Measurements from ENCODE around the gene HECTD2. TPM values are rescaled to one million over a fixed set of nuclear protein-coding genes. Genes with fewer than 3 reads are reported as not detected.

The HECTD2 gene
- total RNA-seq, 2 donors from 2014 or later: 18.7 to 22.8 TPM

DNA sequence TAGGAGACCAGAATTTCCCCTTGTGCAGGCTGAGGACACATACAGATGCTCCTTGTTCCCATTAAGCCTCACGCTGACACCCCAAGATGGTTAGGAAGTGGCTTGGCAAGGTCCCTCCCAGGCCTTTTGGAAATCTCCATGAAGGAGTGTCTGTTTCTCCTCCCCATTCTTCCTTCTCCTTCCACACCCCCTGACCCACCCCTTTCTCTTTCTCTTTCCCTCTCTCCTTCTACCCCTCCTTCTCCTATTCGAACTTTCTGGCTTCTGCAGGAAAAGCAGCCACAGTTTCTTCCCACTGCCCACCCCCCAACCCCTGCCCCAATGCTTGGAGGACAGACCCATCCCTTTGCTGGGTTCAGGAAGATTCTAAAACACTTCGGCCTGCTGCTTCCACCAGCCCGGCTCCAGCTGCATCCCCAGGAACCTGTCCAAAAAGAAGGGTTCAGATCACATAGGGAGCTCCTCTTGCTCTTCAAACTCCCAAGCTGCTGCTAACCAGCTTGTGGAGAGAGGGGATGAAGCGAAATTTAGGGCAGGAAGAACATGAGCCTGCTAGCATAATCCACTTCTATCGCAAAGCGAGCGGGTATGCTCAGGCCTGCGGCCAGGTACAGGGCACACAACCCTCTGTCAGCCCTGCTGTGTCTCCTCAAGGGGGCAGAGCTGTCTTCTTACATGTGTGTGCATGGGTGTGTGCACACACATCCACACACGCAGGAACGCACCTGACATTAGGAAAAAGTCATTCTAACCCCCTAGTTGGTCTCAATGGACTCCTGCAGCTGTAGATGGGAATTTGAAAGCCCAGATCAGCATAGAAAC lies 142.3 kb downstream of the HECTD2 start:
- H3K4me3 ChIP-seq: no peak overlapping the region
- H3K9me3 ChIP-seq: no peaks in the 10 kb centered on the region
- DNase-seq (ENCODE audit: low spot score): no peak
- H3K36me3 ChIP-seq: no peaks in the 10 kb centered on the region
- TF ChIP-seq, protein P1, sequence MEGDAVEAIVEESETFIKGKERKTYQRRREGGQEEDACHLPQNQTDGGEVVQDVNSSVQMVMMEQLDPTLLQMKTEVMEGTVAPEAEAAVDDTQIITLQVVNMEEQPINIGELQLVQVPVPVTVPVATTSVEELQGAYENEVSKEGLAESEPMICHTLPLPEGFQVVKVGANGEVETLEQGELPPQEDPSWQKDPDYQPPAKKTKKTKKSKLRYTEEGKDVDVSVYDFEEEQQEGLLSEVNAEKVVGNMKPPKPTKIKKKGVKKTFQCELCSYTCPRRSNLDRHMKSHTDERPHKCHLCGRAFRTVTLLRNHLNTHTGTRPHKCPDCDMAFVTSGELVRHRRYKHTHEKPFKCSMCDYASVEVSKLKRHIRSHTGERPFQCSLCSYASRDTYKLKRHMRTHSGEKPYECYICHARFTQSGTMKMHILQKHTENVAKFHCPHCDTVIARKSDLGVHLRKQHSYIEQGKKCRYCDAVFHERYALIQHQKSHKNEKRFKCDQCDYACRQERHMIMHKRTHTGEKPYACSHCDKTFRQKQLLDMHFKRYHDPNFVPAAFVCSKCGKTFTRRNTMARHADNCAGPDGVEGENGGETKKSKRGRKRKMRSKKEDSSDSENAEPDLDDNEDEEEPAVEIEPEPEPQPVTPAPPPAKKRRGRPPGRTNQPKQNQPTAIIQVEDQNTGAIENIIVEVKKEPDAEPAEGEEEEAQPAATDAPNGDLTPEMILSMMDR (IDR thresholded peaks at IDR 0.05): peak in 3 of 4 experiments; percentile 36 to 52 (median 45)
- TF ChIP-seq POLR2A (IDR thresholded peaks at IDR 0.05): no peak
- intact Hi-C loops (cut with DNase I): loop anchor here (1.0 to 5.0 kb wide), 3 partner anchors 81 to 255 kb away; partner anchors contain the start of gene PPP1R3C
- no peak overlapping the region for H3K27ac ChIP-seq
- 66% methylated on average over 11 of the region's 11 CpGs for WGBS
- peaks cover 9% of the 10 kb centered on the region for H3K4me1 ChIP-seq (replicated peaks)
- H3K27me3 ChIP-seq (replicated peaks; ENCODE audit: insufficient read depth): no peaks in the 10 kb centered on the region

DNA sequence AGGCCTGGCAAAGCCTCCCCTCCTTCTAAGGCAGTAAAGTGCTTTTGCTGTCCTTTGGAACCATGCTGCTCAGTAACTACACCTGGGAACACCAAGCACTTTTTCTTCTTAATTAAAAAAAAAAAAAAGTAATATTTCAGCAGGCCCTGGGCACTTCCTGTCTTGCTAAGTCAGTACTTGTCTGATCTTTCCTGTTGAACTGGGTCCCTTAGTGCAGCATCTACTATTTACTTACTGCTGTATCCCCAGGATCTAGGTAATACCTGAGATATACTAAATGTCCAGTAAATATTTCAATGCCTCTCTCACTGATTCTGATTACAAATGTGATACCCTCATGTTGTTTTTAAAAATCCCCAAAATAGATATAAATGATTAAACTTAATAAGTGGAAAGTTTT lies 145.3 kb downstream of the HECTD2 start:
- Histone ChIP-seq H3K9me3 (no peaks in the 10 kb centered on the region), H3K27me3 (replicated peaks; ENCODE audit: insufficient read depth) (no peaks in the 10 kb centered on the region), H3K4me1 (replicated peaks) (peaks cover 9% of the 10 kb centered on the region), H3K36me3 (no peaks in the 10 kb centered on the region), H3K4me3 (no peak overlapping the region), H3K27ac (peak overlapping the region; percentile 58 to 62)
- TF ChIP-seq POLR2A (IDR thresholded peaks at IDR 0.05) (no peak), POLR2AphosphoS5 (IDR thresholded peaks at IDR 0.05) (peak; percentile 43)
- TF ChIP-seq, protein P1 (IDR thresholded peaks at IDR 0.05): no peak
- intact Hi-C loops (cut with DNase I): no loop called here
- no peak for DNase-seq (ENCODE audit: low spot score)

DNA sequence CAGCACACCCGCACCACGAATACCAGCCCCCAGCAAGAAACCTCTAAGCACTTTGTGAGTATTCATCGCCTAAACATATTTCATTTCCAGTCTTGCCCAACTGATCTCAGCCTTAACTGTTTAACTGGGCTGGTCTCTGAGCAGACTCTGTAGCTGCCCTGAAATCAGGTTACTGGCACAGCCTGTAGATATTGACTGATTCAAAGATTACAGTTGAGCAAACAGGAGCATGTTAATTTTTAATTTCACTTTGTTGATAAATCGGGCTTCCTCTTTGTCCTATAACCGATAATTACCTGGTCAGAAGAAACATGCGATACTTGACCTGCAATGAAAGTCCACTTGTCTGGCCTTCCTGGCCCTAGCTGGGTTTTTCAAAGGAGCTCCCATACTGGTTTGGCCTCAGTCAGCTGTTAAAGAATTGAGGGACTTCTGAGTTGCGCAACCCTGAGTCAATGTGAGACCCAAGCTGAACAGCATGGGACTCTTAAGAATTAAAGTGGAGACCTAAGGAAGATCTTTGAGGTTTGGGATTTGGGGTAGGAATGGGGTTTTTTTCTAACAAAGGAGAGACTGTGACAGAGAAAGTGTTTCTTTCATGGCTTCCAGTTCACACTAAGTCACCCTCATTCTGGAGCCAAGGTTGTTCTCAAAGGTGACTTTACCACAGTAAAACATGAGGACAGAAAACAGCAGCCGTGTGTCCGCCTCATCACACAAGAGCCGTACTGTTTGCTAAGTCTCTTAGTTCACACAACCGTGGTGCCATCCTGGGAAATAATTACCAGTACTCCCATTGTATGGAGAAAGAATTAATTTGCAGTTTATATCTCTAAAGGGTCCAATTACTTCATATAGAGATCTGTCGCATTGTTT lies 146.8 kb downstream of the HECTD2 start:
- no peak for DNase-seq (ENCODE audit: low spot score)
- WGBS: 68% methylated on average over 12 of the region's 12 CpGs
- Histone ChIP-seq H3K27me3 (replicated peaks; ENCODE audit: insufficient read depth) (no peaks in the 10 kb centered on the region), H3K9me3 (no peaks in the 10 kb centered on the region), H3K27ac (peak overlapping the region; percentile 11 to 38), H3K4me3 (no peak overlapping the region), H3K4me1 (replicated peaks) (peaks cover 9% of the 10 kb centered on the region), H3K36me3 (no peaks in the 10 kb centered on the region)
- intact Hi-C loops (cut with DNase I): no loop called here
- TF ChIP-seq POLR2A (IDR thresholded peaks at IDR 0.05) (no peak), POLR2AphosphoS5 (IDR thresholded peaks at IDR 0.05) (peak; percentile 36)

DNA sequence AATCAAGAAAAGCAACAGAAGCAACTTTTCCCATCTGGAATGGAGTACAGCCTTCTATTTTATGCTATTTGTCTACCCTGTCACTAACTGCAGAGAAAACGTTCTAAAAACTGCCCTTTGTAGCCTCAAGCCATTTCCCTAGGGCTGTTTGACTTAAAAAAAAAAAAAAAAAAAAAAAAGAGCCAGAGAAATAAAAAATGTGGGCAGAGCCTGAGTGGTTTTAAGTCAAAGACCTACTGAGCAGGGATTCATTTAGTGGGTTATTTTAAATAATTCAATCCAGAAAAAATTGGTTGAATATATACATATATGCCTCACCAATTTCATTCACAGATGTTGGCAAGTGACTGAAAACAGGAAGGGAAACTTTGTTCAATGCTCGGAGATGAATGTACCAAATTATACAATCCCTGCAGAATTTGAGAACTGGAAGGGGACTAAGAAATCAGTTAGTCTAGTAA lies 147.5 kb downstream of the HECTD2 start:
- H3K4me1 ChIP-seq (replicated peaks): peaks cover 9% of the 10 kb centered on the region
- no peaks in the 10 kb centered on the region for H3K9me3 ChIP-seq
- H3K4me3 ChIP-seq: no peak overlapping the region
- intact Hi-C loops (cut with DNase I): no loop called here
- no peak for TF ChIP-seq POLR2A (IDR thresholded peaks at IDR 0.05)
- TF ChIP-seq POLR2AphosphoS5 (IDR thresholded peaks at IDR 0.05): no peak
- TF ChIP-seq, protein P1 (IDR thresholded peaks at IDR 0.05): no peak
- H3K27ac ChIP-seq: no peak overlapping the region
- WGBS: 54% methylated on average over 2 of the region's 2 CpGs
- H3K36me3 ChIP-seq: no peaks in the 10 kb centered on the region
- no peak for DNase-seq (ENCODE audit: low spot score)
- H3K27me3 ChIP-seq (replicated peaks; ENCODE audit: insufficient read depth): no peaks in the 10 kb centered on the region

DNA sequence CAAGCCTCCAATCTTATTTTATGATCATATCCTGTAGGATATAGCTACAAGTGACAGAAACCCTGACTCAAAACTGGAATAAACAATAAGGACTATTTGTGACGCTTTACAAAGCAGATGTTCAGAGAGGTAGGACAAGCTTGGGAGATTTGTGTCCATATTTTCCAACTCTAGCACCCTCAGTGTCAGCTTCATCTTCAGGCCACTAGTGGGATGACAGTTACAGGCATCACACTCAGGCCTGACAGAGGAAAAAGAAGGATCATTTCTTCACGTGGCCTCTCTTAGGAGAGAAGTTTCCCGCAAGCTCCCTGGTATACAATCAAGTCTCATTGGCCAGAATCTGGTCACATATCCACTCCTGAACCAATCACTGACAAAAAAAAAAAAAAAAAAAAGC lies 148.3 kb downstream of the HECTD2 start:
- intact Hi-C loops (cut with DNase I): no loop called here
- DNase-seq (ENCODE audit: low spot score): no peak
- WGBS: 94% methylated on average over 3 of the region's 3 CpGs
- no peak overlapping the region for H3K27ac ChIP-seq
- peaks cover 9% of the 10 kb centered on the region for H3K4me1 ChIP-seq (replicated peaks)
- H3K27me3 ChIP-seq (replicated peaks; ENCODE audit: insufficient read depth): no peaks in the 10 kb centered on the region
- no peak overlapping the region for H3K4me3 ChIP-seq
- H3K9me3 ChIP-seq: no peaks in the 10 kb centered on the region
- no peaks in the 10 kb centered on the region for H3K36me3 ChIP-seq
- TF ChIP-seq, protein P1 (IDR thresholded peaks at IDR 0.05): no peak
- TF ChIP-seq POLR2A (IDR thresholded peaks at IDR 0.05): no peak
- TF ChIP-seq POLR2AphosphoS5 (IDR thresholded peaks at IDR 0.05): no peak
